NCI-H2196 treated with DMSO at 0.1 percent for 48 hours (cell line): ENCODE results near the gene TMEM106C.
"Not testable (repeated sequence)": the region's sequence is repeated elsewhere in the genome, so short reads cannot be mapped to it uniquely, and the experiment has no call there.

Experiments
- DNase-seq: peaks from one replicate; lab custom pipeline; 2025; ENCODE audit not compliant: unreplicated experiment; lab: John Stamatoyannopoulos, UW

Gene TMEM106C

GRCh38 chr12:47949441-47950341, 13.7 kb upstream of the TMEM106C start:
- DNase-seq = peak; percentile 20

GRCh38 chr12:47950856-47951468, 12.4 kb upstream of the TMEM106C start:
- DNase-seq = no peak

GRCh38 chr12:47954058-47954457, 9.3 kb upstream of the TMEM106C start:
- DNase-seq = no peak

GRCh38 chr12:47954467-47955045, 8.8 kb upstream of the TMEM106C start:
- DNase-seq = no peak

- no peak for DNase-seq
Observed at GRCh38 chr12:47955059-47955458, 8.3 kb upstream of the TMEM106C start.

- DNase-seq = not testable (repeated sequence)
Observed at GRCh38 chr12:47957671-47958070, 5.7 kb upstream of the TMEM106C start.

GRCh38 chr12:47962198-47962597, 1.2 kb upstream of the TMEM106C start:
- DNase-seq = no peak

- DNase-seq = no peak
Observed at GRCh38 chr12:47964106-47964728, 821 bp downstream of the TMEM106C start.

- no peak for DNase-seq
Observed at GRCh38 chr12:47965581-47965980, 2.2 kb downstream of the TMEM106C start.

- no peak for DNase-seq
Observed at GRCh38 chr12:47967461-47968321, 4.3 kb downstream of the TMEM106C start.

GRCh38 chr12:47969845-47970244, 6.4 kb downstream of the TMEM106C start:
- DNase-seq = no peak

- no peak for DNase-seq
Observed at GRCh38 chr12:47970843-47971242, 7.4 kb downstream of the TMEM106C start.

- DNase-seq = no peak
Observed at GRCh38 chr12:47972895-47973294, 9.5 kb downstream of the TMEM106C start.

- no peak for DNase-seq
Observed at GRCh38 chr12:47973870-47974269, 10.5 kb downstream of the TMEM106C start.

- no peak for DNase-seq
Observed at GRCh38 chr12:47975036-47975620, 11.7 kb downstream of the TMEM106C start.

GRCh38 chr12:47975816-47976215, 12.4 kb downstream of the TMEM106C start:
- no peak for DNase-seq

- no peak for DNase-seq
Observed at GRCh38 chr12:47977046-47977771, 13.8 kb downstream of the TMEM106C start.

- no peak for DNase-seq
Observed at GRCh38 chr12:47977772-47978597, 14.6 kb downstream of the TMEM106C start.

GRCh38 chr12:47978598-47978873, 15.1 kb downstream of the TMEM106C start:
- DNase-seq = no peak
